ENCODE measurements around the gene MRPL55. TPM values are rescaled to one million over a fixed set of nuclear protein-coding genes. Genes with fewer than 3 reads are reported as not detected.

MRPL55 gene
- total RNA-seq, 1 experiment from 2014 or later: 57.1 TPM

DNA sequence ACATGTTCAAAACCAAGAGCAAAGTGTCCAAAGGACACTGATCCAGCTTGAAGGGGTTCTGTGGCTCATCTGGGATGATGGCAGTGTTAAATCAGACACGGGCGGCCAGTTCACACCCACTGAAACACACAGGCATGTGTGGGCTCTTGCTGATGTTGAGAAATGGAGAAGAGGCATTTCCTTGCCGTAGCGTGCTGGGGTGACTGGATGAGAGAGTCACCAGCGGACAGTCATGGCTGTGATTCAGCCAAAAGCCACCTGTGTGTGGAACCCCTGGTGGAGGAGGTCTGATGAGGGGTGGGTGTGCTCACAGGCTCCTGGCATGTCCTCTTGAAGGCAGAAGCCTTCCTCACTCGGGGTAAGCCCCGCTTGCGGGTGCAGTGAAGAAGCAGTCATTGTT, 13.2 kb downstream of the MRPL55 start:
- Histone ChIP-seq H3K4me1 (ENCODE audit: control insufficient read depth in 1 of 2, insufficient read depth in 2 of 2, low read length in 2 of 2) (no peaks in the 10 kb centered on the region), H3K36me3 (ENCODE audit: control insufficient read depth in 1 of 2, insufficient read depth in 2 of 2, low read length in 2 of 2) (peaks cover 15 to 68% of the 10 kb centered on the region in 2 experiments), H3K9me3 (ENCODE audit: control insufficient read depth in 1 of 2, insufficient read depth in 1 of 2, low read depth in 1 of 2, low read length in 2 of 2) (peaks cover 10 to 19% of the 10 kb centered on the region in 2 experiments; a peak in 2 of 4 replicates), H3K79me2 (ENCODE audit: insufficient read depth, low read length) (peaks cover 97% of the 10 kb centered on the region), H2AFZ (ENCODE audit: low read depth, low read length, poor library complexity, severe bottlenecking) (no peak overlapping the region), H4K20me1 (ENCODE audit: insufficient read depth) (peaks cover 21% of the 10 kb centered on the region; the same call in 1 of the 2 replicates), H3K27ac (ENCODE audit: low read depth, low read length) (no peak overlapping the region), H3K4me3 (replicated peaks in 1 of 2; ENCODE audit: low read depth in 1 of 2, low read length in 2 of 2) (no peak overlapping the region), H3K9me2 (ENCODE audit: insufficient read depth) (no peaks in the 10 kb centered on the region), H3K4me2 (ENCODE audit: low read length) (no peak overlapping the region), H3K27me3 (ENCODE audit: insufficient read depth, low read length) (no peaks in the 10 kb centered on the region), H3K9ac (ENCODE audit: low read length) (no peak overlapping the region)
- no TSS peak for BruUV-seq (replicated peaks)
- ATAC-seq: no peak
- RAD21 ChIA-PET (ENCODE audit: low non-redundant PET in 1 of 2, low total read pairs in 2 of 2, uncharacterized antibody in 2 of 2, unreplicated experiment in 2 of 2): no interaction called here
- CTCF ChIA-PET: no interaction called here
- TF ChIP-seq EZH2phosphoT487 (IDR thresholded peaks at IDR 0.05; ENCODE audit: borderline replicate concordance): no peak
- TF ChIP-seq CBX3 (IDR thresholded peaks at IDR 0.05; ENCODE audit: low read depth): no peak
- no peak for TF ChIP-seq POLR2AphosphoS5 (IDR thresholded peaks at IDR 0.05; ENCODE audit: low read depth, low read length)
- TF ChIP-seq, protein P1, sequence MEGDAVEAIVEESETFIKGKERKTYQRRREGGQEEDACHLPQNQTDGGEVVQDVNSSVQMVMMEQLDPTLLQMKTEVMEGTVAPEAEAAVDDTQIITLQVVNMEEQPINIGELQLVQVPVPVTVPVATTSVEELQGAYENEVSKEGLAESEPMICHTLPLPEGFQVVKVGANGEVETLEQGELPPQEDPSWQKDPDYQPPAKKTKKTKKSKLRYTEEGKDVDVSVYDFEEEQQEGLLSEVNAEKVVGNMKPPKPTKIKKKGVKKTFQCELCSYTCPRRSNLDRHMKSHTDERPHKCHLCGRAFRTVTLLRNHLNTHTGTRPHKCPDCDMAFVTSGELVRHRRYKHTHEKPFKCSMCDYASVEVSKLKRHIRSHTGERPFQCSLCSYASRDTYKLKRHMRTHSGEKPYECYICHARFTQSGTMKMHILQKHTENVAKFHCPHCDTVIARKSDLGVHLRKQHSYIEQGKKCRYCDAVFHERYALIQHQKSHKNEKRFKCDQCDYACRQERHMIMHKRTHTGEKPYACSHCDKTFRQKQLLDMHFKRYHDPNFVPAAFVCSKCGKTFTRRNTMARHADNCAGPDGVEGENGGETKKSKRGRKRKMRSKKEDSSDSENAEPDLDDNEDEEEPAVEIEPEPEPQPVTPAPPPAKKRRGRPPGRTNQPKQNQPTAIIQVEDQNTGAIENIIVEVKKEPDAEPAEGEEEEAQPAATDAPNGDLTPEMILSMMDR (IDR thresholded peaks at IDR 0.05 in 2 of 3, conservative IDR thresholded peaks at IDR 0.05 in 1 of 3; ENCODE audit: borderline replicate concordance in 1 of 3, insufficient read depth in 1 of 3, low read depth in 2 of 3, low read length in 2 of 3): no peak
- TF ChIP-seq, protein P2, sequence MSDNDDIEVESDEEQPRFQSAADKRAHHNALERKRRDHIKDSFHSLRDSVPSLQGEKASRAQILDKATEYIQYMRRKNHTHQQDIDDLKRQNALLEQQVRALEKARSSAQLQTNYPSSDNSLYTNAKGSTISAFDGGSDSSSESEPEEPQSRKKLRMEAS (IDR thresholded peaks at IDR 0.05): no peak
- TF ChIP-seq SRF (IDR thresholded peaks at IDR 0.05; ENCODE audit: low read depth): no peak
- no peak for TF ChIP-seq YY1 (IDR thresholded peaks at IDR 0.05; ENCODE audit: extremely low read depth, insufficient replicate concordance, low read depth, low read length)
- TF ChIP-seq CEBPB (IDR thresholded peaks at IDR 0.05; ENCODE audit: low read depth): no peak
- no peak for TF ChIP-seq FOSL1 (IDR thresholded peaks at IDR 0.05; ENCODE audit: low read depth)
- TF ChIP-seq RAD21 (IDR thresholded peaks at IDR 0.05; ENCODE audit: low read depth): no peak
- no peak for TF ChIP-seq JUND (IDR thresholded peaks at IDR 0.05)
- TF ChIP-seq ELF1 (IDR thresholded peaks at IDR 0.05; ENCODE audit: borderline replicate concordance, low read depth): no peak
- no peak for TF ChIP-seq ZFX (IDR thresholded peaks at IDR 0.05)
- TF ChIP-seq EZH2 (IDR thresholded peaks at IDR 0.05): no peak
- no peak for TF ChIP-seq ZNF274 (IDR thresholded peaks at IDR 0.05; ENCODE audit: low read depth, low read length)
- POLR2A ChIA-PET: no interaction called here
- no peak for DNase-seq (ENCODE audit: low read depth, low spot score)
- intact Hi-C loops (cut with micrococcal nuclease): no loop called here

All from HCT116 (cell line).